ENCODE data around the gene NT5C3B.
"Not testable (repeated sequence)": the region's sequence is repeated elsewhere in the genome, so short reads cannot be mapped to it uniquely, and the experiment has no call there.

NT5C3B gene

GRCh38 chr17:41784207-41784744, 51.8 kb downstream of the NT5C3B start:
- no peak overlapping the region for H3K4me3 Mint-ChIP-seq
- peaks cover 39% of the 10 kb centered on the region for H3K4me1 Mint-ChIP-seq
- H3K27me3 Mint-ChIP-seq: peaks cover 44% of the 10 kb centered on the region
- DNase-seq (no peak), ATAC-seq (no peak)
- H3K9me3 Mint-ChIP-seq: no peaks in the 10 kb centered on the region
- H3K27ac Mint-ChIP-seq: no peak overlapping the region

DNA sequence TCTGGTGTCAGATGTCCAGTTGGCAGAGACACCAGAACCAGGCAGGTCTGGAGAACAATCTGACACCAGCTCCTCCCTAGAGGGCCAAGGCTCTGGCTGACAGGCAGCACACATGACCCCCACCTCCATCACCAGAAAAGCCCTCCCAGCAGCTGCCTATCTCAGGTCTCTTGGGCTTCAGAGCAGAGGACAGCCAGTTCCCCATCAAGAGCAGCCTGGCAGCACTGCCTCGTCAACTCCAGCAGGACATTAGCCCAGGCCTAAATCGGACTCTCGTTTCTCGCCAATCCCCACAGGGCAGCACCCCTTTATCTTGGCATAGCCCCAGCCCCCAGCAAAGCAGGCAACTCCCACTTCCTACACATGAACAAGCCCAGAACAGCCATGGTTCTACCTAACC, 53.9 kb downstream of the NT5C3B start:
- DNase-seq (no peak), ATAC-seq (no peak)
- Mint-ChIP-seq H3K4me3 (no peak overlapping the region), H3K9me3 (no peaks in the 10 kb centered on the region), H3K27ac (no peak overlapping the region), H3K4me1 (peaks cover 18% of the 10 kb centered on the region), H3K27me3 (peaks cover 34% of the 10 kb centered on the region)

- DNase-seq: no peak
- Mint-ChIP-seq H3K9me3 (no peaks in the 10 kb centered on the region), H3K27me3 (peaks cover 34% of the 10 kb centered on the region), H3K27ac (peak overlapping the region in 1 of 2 donors; percentile 44), H3K4me3 (no peak overlapping the region), H3K4me1 (peaks cover 18% of the 10 kb centered on the region)
- ATAC-seq: no peak
Observed at GRCh38 chr17:41781404-41782110, 54.5 kb downstream of the NT5C3B start.

- ATAC-seq (no peak), DNase-seq (no peak)
- H3K27me3 Mint-ChIP-seq: peaks cover 25% of the 10 kb centered on the region
- H3K4me3 Mint-ChIP-seq: no peak overlapping the region
- no peak overlapping the region for H3K27ac Mint-ChIP-seq
- peaks cover 9% of the 10 kb centered on the region for H3K4me1 Mint-ChIP-seq
- H3K9me3 Mint-ChIP-seq: no peaks in the 10 kb centered on the region
Observed at GRCh38 chr17:41779954-41780353, 56.1 kb downstream of the NT5C3B start.

DNA sequence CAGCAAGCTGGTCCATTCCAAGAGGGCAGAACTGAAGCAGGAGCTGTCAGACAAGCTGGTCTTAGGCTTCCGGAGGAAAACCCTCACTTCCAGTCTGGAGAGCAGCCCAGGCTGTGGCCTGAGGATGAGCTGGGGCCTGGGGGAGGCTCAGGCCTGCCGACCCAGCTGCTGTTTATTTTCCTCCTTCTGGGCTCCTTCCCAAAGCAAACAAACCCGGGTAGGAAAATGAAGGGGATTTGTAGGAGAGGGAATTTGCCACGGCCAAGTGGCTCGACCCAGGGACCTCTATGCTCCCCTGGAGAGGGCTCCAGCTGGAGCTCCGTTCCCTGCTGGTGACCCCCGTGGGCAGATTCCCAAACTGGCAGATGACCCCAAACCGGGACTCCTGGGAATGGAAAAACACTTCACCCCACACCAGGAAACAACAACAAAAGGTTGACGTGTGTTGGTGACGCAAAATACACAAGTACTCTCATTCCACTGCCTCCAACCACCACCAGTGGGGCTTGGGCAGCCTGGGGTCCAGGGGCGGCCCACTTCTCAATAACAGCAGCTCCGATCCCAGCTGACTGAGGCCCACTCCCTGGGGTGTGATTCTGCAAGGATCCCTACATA, 58.4 kb downstream of the NT5C3B start:
- no peak for DNase-seq
- H3K4me3 Mint-ChIP-seq: no peak overlapping the region
- H3K4me1 Mint-ChIP-seq: no peaks in the 10 kb centered on the region
- H3K9me3 Mint-ChIP-seq: no peaks in the 10 kb centered on the region
- peaks cover 11% of the 10 kb centered on the region for H3K27me3 Mint-ChIP-seq
- H3K27ac Mint-ChIP-seq: no peak overlapping the region
- no peak for ATAC-seq

- Mint-ChIP-seq H3K27me3 (peaks cover 5% of the 10 kb centered on the region), H3K4me3 (no peak overlapping the region), H3K27ac (no peak overlapping the region), H3K4me1 (no peaks in the 10 kb centered on the region), H3K9me3 (no peaks in the 10 kb centered on the region)
- ATAC-seq: no peak
- no peak for DNase-seq
Observed at GRCh38 chr17:41777157-41777573, 58.9 kb downstream of the NT5C3B start.

DNA sequence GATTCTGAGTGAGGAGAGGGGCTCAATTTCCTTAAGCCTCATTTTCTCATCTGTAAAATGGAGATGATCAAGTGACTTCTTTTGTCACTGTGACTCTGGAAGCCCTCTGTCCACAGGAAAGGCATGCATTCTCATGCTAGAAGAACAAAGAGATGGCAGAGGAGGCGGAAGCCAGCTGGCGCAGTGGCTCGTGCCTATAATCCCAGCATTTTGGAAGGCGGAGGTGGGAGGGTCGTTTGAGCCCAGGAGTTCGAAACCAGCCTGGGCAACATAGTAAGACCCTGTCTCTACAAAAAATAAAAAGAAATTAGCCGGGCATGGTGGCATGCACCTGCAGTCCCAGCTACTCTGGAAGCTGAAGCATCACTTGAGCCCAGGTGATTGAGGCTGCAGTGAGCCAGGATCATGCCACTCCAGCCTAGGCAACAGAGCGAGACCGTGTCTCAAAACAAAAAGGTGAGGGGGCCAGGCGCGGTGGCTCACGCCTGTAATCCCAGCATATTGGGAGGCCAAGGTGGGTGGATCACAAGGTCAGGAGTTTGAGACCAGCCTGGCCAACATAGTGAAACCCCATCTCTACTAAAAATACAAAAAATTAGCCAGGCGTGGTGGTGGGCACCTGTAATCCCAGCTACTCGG, 59.7 kb downstream of the NT5C3B start:
- not testable (repeated sequence) for H3K27me3 Mint-ChIP-seq, ATAC-seq, H3K4me3 Mint-ChIP-seq, H3K9me3 Mint-ChIP-seq, H3K4me1 Mint-ChIP-seq, DNase-seq
- H3K27ac Mint-ChIP-seq: peak overlapping the region in 1 of 2 donors; percentile 79

- Mint-ChIP-seq H3K4me3 (no peak overlapping the region), H3K27ac (no peak overlapping the region), H3K4me1 (peaks cover 7% of the 10 kb centered on the region), H3K9me3 (no peaks in the 10 kb centered on the region), H3K27me3 (no peaks in the 10 kb centered on the region)
- no peak for ATAC-seq
- DNase-seq: no peak
Observed at GRCh38 chr17:41775394-41776226, 60.4 kb downstream of the NT5C3B start.

All from stimulated activated naive CD8-positive, alpha-beta T cell treated with anti-CD3 and anti-CD28 coated beads, Interleukin-15, amount 100 ng/mL, for 72 hours (primary cell).